HG03575 (cell line): ENCODE measurements around the gene LINGO1.

ENCODE experiments used
- ATAC-seq: cut with Tn5 transposase; IDR thresholded peaks from one replicate; pipeline ENCODE4 v1.9.1; 2021; ENCODE audit not compliant: unreplicated experiment, insufficient number of reproducible peaks, low FRiP score; ENCODE audit errors: extremely low read depth

The LINGO1 gene

DNA sequence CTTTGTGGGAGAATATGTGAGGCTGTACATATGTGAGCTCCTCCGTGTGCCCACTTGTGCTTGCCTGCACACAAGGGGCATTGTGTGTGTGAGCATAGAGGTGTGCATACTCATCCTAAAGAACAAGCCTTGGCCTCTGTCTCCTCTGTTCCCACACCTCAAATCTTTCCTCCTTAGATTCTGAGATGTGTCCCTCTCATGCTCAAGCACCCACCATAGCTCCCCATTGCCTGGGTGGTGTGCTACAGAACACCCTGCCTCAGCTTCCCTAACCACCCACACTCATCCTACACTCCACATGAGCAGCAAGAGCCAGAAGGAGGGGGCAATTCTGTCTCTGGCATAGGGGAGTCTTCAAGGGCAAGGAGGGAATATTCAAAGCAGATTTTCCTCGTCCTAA lies 27.7 kb downstream of the LINGO1 start:
- ATAC-seq, result no peak

DNA sequence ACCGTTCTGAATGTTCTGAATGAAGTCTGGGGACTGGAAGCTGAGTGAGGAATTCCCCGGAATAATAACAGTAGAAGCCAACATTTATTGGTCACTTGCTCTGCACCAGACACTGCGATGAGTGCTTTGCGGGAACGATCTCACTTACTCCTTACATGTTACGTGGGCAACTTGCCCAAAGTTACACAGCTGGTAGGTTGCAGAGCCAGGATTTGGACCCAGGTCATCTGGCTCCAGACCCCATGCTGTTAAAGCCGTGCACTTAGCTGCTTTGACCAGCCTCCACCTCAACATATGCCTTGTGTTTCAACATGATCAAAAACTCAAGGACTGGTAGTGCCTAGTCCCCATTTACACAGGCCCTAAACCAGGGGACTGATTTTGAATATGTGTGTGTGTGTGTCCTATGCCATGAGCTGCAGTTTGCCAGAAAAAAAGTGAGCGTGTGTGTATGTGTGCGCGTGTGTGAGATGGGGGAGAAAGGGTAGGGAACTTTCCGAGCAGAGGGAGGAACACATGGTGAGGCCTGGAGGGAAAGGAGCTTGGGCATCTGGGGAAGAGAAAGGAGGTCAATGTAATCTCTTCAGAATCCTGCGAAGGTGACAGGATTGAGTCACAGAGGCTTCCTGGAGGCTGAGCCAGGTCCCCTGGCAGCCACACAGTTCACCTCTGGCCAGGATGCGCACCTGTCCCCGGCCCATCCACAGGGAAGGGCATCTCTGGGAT lies 28.9 kb downstream of the LINGO1 start:
- ATAC-seq, result no peak

DNA sequence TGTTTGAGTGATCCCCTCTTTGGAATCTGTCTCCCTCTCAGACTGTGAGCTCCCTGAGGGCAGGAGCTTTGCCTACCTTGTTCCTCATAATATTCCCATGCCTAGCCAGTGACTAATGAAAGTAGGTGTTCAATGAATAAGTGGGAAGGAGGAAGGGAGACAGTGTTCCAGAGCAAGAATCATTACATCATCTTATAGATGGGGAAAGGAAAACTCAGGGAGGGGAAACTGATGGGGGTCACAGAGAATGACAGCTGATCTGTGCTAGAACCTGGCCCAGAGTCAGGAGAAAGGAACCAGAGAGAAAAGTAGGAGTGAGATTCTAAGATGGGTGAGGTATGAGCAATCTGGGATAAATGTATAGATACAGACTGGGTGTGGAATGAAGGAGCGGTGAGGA lies 29.9 kb downstream of the LINGO1 start:
- ATAC-seq, result no peak

DNA sequence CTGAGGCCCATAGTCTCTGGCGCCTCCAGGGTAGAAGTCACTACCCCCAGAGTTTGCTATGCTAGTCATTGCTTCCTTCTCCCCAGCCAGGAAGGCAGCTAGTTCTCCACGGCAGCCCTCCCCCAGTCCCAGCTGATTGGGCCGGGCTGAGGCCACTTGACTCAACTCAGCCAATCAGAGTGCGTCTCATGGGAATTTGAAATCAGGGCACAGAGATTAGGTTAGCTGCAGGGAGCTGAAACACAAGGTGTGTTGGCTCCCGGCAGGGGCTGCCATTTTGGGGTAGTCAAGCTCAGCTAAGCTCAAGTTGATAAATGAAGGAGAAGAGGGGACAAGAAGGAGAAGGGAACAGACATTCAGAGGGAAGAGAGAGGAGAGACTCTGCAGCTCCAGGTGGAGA lies 32.8 kb downstream of the LINGO1 start:
- no peak for ATAC-seq

DNA sequence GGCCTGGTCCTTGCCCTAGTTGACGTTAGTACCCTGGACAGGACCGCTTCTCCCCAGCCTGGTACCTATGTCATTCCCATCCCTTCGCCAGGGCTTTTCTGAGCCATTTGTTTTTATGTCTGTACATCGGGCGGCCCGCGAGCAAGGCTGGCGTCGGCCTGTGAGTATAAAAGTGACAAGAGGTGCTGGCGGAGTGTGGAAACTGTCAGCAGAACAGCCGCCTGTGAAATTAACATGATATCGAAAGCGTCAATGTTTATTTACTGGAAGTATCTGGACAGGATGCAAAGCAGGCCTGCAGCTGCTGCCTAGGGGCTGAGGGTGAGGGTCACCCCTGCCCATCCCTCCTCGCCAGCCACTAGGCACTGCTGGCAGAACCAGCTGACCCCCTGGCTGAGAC lies 33.4 kb downstream of the LINGO1 start:
- ATAC-seq, result no peak

DNA sequence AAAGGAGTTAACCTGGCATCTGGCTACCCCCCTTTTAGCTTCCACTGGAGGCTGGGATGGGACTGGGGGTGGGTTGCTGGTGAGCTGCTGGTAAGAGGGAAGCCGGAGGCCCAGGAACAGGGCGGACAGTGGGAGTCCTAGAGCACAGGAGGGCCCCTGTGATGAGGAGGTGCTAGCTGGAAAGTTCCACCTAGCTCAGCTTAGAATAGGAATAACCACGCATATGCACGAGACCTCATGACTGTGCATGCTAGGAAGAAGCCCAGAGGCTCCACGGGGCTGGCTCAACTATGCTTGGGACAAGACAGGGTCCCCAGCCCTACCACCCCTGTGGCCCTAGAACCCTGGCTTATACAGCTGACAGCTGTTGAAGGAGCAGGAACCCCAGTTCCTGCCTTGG lies 34.1 kb downstream of the LINGO1 start:
- no peak for ATAC-seq

DNA sequence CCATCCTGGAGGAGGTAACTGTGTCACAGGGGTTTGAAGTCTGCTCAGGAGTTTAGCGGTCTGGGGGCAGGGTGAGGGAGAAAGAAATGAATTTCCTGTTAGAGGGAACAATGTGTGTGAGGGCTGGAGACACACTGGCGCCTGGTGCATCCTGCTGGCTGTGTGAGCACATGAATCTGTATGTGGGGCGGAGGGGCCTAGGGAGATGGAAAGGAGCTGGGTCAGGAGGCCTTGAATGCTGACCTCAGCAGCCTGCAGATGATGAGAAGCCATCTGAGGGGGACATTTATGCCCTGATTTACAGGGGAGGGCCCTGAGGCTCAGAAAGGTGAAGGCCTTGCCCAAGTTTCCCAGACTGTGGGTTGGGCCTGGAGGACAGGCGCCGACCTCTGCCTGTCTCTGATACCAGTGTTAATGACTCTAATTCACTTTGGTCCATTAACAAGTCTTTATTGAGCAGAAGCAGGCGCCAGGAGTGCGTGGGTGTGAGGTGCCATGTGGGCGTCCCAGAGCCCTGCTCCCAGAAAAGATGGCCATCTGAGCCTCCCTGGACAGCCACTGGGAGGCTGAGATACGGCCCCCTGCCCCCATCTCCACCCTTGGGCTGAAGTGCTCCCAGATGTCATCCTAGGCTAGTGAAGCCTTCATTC lies 34.8 kb downstream of the LINGO1 start:
- no peak for ATAC-seq

DNA sequence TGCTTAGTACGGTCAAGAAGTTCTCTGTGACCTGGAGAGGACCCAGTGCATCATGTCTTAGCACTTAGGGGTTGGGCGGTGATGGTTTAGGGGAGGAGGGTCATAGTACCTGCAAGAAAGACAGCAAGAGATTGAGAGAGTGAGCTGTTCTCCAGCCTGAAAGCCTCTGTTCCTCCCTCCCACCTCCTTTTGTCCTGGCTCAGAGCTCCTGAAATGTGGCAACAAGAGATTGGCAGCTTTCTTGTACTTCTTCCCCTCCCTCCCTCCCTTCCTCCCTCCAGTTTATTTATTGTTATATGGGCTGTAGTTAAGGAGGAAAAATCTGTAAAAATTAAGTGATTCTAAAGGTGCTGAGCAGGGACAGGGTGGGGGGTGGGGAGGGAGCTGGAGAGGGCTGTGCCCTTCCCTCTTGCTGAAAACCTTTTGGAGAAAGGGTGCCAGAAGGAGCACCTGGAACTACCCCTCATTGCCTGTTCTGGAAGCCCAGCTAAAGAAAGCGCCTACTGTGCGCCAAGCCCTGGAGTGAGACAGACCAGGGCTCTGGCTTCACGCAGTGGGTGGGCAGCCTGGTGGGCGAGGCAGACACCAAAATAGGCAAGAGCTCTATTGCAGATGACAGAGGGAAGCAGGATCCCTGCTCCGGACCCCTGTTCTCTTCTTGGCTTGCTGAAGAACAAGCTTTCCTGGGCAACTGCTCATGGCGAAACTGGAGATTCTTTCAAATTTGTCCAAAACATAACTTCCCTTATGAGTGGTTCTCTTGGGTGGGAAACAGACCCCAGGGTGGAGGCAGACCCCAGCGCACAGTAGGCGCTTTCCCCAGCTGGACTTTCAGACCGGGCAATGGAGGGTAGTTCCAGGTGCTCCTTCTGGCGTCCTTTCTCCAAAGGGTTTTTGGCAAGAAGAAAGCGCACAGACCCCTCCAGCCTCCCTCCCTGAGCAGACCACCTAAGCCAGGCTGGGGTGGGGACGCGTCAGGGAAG lies 35.6 kb downstream of the LINGO1 start:
- no peak for ATAC-seq

DNA sequence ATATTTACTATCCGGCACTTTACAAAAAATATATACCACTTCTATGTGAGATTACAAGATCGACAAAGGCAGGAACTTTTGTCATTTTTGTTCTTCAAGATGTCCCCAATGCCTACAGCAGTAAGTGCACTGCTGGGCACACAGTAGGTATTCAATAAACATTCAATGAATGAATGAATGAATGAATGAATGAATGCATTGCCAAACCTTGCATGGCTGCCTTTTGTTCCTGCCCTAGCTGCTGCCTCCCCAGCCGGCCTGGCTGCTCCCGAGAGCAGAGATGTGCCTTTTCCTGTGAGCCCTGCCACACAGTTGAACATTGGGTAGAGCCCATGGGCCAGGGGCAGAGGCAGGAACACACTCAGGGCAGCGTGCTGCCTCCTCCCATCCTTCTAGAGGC lies 37.5 kb downstream of the LINGO1 start:
- no peak for ATAC-seq

DNA sequence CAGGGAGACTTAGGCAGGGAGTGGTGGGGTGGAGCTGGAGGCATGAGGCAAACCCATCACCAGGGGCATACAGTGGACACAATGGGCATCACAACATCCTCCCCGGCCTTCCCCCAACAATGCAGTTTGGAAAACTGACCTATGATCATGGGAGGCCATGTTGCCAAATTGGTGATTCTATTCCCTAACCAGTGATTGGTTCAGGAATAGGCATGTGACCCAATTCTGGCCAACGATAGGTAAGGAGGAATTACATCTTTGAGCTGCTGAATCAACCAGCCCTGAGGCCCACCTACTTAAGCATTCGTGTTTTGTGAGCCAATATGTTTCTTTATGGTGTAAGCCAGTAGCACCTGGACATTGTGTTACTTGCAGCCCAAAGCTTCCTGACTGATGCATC lies 40.0 kb downstream of the LINGO1 start:
- no peak for ATAC-seq

DNA sequence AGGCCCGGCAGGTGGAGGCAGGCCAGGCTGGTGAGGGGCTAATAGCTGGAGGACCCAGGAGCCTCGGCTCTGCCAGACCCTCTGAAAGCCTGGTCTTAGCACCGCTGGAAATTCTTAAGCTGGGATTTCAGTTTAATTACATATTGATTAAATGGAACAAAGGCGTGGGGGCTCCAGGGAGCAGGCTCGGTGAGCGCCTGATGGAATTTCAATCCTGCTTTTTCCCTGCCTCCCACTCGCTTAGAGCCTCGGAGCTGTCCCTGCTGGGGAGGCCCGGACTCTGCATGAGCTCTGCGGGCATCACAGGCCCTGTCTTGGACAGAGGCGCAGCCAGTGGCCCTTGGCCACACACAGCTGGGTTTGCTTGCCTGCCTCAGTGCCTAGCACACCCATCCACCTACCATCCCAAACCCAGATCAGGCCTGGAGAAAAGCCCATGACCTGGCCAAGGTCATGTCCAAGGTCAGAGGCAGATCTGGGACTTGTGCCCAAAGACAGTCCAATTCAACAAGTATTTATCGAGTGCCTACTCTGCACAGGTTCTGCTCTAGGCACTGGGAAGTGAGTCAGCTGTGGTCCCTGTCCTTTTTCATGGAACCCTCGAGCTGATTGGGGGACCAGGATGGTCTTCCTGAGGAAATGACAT lies 40.6 kb downstream of the LINGO1 start:
- no peak for ATAC-seq

DNA sequence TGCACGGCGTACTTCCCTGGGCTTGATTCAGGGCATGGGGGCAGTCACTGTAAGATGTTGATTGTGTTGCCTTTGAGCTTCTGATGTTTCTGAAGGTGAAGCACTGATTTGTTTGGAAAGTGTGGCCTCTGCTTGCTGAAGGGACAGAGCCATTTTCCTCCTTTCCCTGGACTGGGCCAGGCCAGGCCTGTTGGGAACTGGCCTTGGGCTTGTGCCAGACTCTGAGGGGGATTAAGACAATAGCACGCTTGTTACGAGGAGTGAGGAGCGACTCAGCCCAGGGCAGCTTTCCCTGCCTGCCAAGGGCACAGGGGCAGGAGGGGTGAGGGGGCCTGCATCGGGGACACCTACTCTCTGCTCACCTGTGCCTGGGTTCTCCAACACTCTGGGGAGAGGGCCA lies 42.9 kb downstream of the LINGO1 start:
- no peak for ATAC-seq

DNA sequence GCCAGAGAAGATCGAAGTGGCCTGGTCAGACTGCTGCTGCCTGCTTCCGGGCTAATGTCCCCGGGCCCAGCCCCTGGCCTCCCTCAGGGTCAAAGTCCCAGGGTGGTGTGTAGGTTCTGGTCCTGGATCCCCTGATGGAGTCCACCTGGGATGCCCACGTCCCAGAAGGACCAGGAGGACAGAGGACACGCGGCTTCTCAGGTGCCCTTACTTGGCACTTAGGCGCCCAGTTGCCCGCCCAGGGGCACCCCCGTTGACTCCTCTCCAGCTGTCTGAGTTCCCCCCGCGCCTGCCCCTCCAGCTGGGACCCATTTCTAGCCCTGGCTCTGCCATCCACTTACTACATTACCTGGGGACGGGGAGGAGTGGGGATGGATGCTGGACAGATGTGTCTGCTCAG lies 44.6 kb downstream of the LINGO1 start:
- no peak for ATAC-seq

DNA sequence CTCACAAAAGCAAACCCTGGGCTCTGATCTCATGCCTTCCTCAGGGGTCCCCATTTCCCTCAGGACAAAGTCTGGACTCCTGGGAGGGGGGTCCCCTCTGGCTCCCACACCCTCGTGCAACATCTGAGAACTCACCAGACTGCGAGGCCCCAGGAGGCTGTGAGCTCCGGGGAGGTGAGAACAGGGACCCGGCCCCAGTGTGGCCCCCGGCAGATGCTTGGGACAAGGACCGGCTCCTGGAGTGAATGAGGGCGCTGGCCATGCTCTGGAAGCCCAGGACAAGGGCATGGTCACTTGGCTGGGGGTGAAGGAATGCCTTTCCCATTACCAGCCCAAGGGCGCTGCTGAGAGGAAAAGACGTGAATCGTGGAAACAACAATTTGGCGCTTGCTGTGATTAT lies 48.0 kb downstream of the LINGO1 start:
- ATAC-seq, result no peak

DNA sequence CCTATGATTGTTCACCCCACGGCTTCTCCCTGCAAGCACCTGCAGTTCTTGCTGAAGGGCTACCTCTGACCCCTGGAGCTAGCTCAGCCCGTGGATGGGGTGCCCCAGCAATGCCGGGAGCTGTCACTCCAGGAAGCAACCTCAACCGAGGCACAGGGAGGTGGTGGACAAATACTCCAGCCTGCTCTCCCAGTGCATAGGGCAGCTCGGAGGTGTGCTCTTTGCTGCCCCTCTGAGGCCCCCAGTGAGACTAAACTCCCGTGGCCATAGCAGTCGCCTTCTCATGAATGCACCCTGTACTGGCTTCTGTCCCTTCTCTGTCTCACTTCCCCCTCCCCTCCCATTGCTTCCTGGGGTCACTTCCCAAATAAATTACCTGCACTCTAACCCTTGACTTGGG lies 48.5 kb downstream of the LINGO1 start:
- ATAC-seq, result no peak

DNA sequence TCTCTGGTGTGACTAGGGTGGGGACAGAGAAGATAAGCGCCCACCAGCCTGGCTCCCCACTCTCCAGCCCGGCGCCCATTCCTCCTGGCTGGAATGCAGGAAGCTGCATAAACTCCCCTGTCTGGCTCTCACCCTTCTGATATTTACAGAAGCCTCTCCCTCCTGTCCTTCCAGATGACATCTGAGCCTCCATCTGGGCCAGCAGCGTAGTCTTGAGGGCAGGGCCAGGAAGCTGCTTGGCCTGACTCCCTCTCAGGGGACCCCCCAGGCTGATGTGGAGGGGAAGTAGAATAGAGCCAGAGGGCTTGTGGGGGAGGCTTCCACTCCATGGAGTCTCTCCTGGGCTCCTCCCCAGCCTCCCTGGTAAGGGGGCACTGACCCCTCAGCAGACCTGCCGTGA lies 49.9 kb downstream of the LINGO1 start:
- ATAC-seq, result no peak

DNA sequence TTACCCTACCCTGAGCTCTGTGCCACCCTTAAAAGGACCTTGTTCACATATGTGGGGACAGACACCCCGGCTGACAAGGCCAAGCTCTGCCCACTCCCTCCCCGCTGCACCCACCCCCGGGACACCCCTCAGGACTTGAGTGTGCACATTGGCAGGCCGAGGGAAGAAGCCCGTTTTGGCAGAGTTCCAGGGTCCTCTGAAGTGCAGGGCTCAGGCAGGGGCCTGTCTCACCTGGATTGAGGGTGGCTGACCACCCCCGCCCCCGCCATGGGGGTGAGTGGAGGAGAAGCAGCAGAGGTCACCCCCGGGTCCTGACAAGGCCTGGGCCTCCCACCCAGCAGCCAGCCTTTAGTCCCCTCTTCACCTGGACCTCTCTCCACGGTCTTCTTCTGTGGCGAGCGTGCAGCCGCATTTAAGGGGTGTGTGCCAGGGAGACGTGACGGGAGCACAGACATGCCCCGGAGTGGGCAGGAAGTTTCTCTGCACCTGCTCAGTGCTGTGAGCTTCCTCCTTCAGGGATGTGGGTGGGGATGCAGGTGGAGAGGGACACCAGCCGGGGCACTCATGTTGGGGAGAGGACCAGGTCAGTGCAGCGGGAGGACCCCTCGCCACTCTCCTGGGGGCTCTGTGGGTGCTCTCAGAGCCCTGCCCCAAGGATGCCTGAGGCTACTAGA lies 50.7 kb downstream of the LINGO1 start:
- ATAC-seq, result no peak

DNA sequence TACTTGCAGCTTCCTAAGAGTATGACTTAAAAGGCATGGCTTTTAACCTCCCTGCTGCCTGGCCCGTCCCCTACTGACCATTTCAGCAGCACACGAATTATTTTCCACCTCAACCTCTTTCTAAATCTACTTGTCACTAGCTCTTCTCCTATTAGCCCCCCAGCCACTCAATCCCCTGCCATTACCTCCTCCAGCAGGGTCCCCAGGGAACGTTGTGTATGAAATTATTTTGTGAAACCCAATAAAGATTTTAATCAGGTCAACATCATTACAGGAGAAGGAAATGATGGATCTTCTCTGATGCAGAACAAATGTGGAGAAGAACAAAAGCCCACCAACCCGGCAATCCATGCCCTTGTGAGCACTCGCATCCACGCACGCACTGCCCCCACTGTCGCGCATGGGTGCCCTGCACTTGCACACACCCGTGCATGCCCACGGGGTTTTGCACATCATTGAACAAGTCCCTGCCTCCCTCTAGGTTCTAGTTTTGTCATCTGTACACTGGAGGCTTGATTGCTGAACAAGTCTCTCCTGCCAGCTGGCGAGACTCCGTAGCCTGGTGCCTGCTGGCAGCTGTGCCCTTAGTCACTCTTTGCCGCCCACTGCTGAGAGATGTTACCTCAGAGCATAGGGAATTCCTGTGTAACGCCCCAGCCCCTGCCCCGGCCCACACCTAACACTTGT lies 51.6 kb downstream of the LINGO1 start:
- ATAC-seq, result no peak
